SK-N-SH treated with all-trans-retinoic acid at 6 μM for 48 hours (cell line): Measurements from ENCODE around the gene ALDH3B2.

Experiments used
- ATAC-seq: fragments of 200-7000 bp; cut with Tn5 transposase; 3 replicates; pipeline ENCODE4 v1.9.1; 2020; ENCODE audit warnings: mild to moderate bottlenecking, moderate library complexity
- ARNTL ChIP-seq: fragments of 450-650 bp; formaldehyde crosslinking; IDR thresholded peaks from 2 replicates; pipeline ENCODE4 v1.5.0; 2020; ENCODE audit warnings: low read depth, mild to moderate bottlenecking, moderate library complexity, borderline replicate concordance
- BACH2 ChIP-seq: fragments of 250-450 bp; sonication (Bioruptor Pico); IDR thresholded peaks from 2 replicates; pipeline ENCODE4 v1.9.0; 2021; ENCODE audit warnings: mild to moderate bottlenecking, borderline replicate concordance
- CSDC2 ChIP-seq: fragments of 250-450 bp; sonication (Bioruptor Pico); IDR thresholded peaks from 2 replicates; pipeline ENCODE4 v1.5.0; 2020; ENCODE audit warnings: mild to moderate bottlenecking, moderate library complexity
- GLIS3 ChIP-seq: fragments of 250-450 bp; sonication (Bioruptor Pico); IDR thresholded peaks from 2 replicates; pipeline ENCODE4 v1.5.0; 2020; ENCODE audit warnings: mild to moderate bottlenecking, moderate library complexity
- ISL1 ChIP-seq: fragments of 250-450 bp; sonication (Bioruptor Pico); IDR thresholded peaks from 2 replicates; pipeline ENCODE4 v2.1.2; 2022; ENCODE audit warnings: mild to moderate bottlenecking, moderate library complexity
- OSR1 ChIP-seq: fragments of 250-450 bp; sonication (Bioruptor Pico); IDR thresholded peaks from 2 replicates; pipeline ENCODE4 v1.8.0; 2022; ENCODE audit warnings: moderate library complexity, mild to moderate bottlenecking, inconsistent platforms
- PPARA ChIP-seq: fragments of 250-450 bp; sonication (Bioruptor Pico); IDR thresholded peaks from 2 replicates; pipeline ENCODE4 v1.5.0; 2020; ENCODE audit warnings: mild to moderate bottlenecking, borderline replicate concordance
- RARB ChIP-seq: fragments of 250-450 bp; sonication (Bioruptor Pico); IDR thresholded peaks from 2 replicates; pipeline ENCODE4 v1.8.0; 2021; ENCODE audit warnings: mild to moderate bottlenecking, moderate library complexity
- SNAI2 ChIP-seq: fragments of 250-450 bp; sonication (Bioruptor Pico); IDR thresholded peaks from 2 replicates; pipeline ENCODE4 v1.5.0; 2020; ENCODE audit warnings: mild to moderate bottlenecking, moderate library complexity
- TCF4 ChIP-seq: fragments of 250-450 bp; sonication (Bioruptor Pico); IDR thresholded peaks from 2 replicates; pipeline ENCODE4 v1.8.0; 2021; ENCODE audit warnings: mild to moderate bottlenecking, moderate library complexity, borderline replicate concordance
- TOX ChIP-seq: fragments of 250-450 bp; sonication (Bioruptor Pico); IDR thresholded peaks from 2 replicates; pipeline ENCODE4 v1.8.0; 2021; ENCODE audit warnings: mild to moderate bottlenecking, moderate library complexity, borderline replicate concordance
- ZC3H10 ChIP-seq: fragments of 250-450 bp; sonication (Bioruptor Pico); IDR thresholded peaks from 2 replicates; pipeline ENCODE4 v1.5.1; 2021; ENCODE audit warnings: mild to moderate bottlenecking, moderate library complexity
- ZFP30 ChIP-seq: fragments of 450-650 bp; formaldehyde crosslinking; IDR thresholded peaks from 2 replicates; pipeline ENCODE4 v1.5.0; 2022; ENCODE audit warnings: mild to moderate bottlenecking, moderate library complexity
- ZNF565 ChIP-seq: fragments of 450-650 bp; formaldehyde crosslinking; conservative IDR thresholded peaks from 2 replicates; pipeline ENCODE4 v1.5.0; 2020; ENCODE audit warnings: low read depth, mild to moderate bottlenecking, moderate library complexity
- ZNF70 ChIP-seq: fragments of 450-650 bp; formaldehyde crosslinking; IDR thresholded peaks from 2 replicates; pipeline ENCODE4 v1.5.0; 2020; ENCODE audit warnings: mild to moderate bottlenecking, moderate library complexity
- ZNF8 ChIP-seq: fragments of 450-650 bp; formaldehyde crosslinking; IDR thresholded peaks from 2 replicates; pipeline ENCODE4 v1.5.0; 2020; ENCODE audit warnings: mild to moderate bottlenecking, moderate library complexity
- TF ChIP-seq, protein P1 (sequence below): fragments of 250-450 bp; sonication (Bioruptor Pico); IDR thresholded peaks from 2 replicates; pipeline ENCODE4 v1.8.0; 2020; ENCODE audit warnings: mild to moderate bottlenecking, moderate library complexity, borderline replicate concordance
- TF ChIP-seq, protein P2 (sequence below): fragments of 250-450 bp; sonication (Bioruptor Pico); IDR thresholded peaks from 2 replicates; pipeline ENCODE4 v1.8.0; 2021; ENCODE audit warnings: low read depth, mild to moderate bottlenecking, moderate library complexity, borderline replicate concordance
- TF ChIP-seq, protein P3 (sequence below): fragments of 250-450 bp; sonication (Bioruptor Pico); IDR thresholded peaks from 2 replicates; pipeline ENCODE4 v1.5.1; 2021; ENCODE audit warnings: mild to moderate bottlenecking, moderate library complexity
- TF ChIP-seq, protein P4 (sequence below): fragments of 250-450 bp; sonication (Bioruptor Pico); IDR thresholded peaks from 2 replicates; pipeline ENCODE4 v1.5.0; 2020; ENCODE audit warnings: mild to moderate bottlenecking, moderate library complexity
- TF ChIP-seq, protein P5 (sequence below): fragments of 250-450 bp; sonication (Bioruptor Pico); IDR thresholded peaks from 2 replicates; pipeline ENCODE4 v1.5.1; 2020; ENCODE audit warnings: low read depth, mild to moderate bottlenecking, moderate library complexity

ALDH3B2 gene

DNA sequence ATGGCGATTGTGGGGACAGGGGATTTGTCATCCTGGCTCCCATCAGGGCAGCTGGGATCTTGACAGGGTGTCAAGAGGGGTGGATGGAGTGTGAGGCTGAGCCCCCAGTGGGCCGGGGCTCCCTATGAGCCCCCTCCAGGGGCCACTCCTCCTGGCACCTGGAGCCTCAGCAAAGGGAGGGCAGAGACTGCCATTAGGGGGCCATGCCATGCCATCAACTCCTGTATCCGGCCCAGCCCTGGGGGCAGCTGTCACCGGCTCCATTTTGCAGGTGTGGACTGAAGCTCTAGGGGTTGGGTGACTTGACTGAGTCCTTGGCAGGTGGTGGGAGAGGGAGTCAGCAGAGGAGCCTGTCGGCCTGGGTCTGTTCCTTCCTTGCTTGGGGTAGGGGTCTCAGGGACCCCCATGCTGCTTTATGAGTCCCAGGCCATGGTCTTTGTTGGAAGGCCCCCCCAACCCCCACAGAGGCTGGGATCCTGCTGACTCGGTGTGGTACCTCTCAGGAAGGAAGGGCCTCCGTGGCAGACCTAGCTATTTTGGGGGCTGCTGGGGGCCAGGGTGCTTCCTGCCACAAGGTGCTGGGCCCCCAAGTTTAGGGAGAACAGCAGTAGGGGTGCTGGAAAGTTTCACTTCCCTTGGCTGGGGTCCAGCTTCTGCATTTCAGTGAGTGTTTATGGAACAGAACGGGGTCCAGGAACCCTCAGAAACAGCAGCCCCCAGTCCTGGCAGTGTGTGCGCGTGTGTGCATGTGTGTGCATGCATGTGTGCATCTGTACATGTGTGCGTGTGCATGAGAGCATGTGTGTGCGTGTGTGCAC lies 25.4 kb downstream of the ALDH3B2 start:
- TF ChIP-seq ZNF70 (CRISPR knock-in tag) (no peak), ARNTL (CRISPR knock-in tag) (no peak), ZNF565 (CRISPR knock-in tag) (no peak), GLIS3 (CRISPR knock-in tag) (no peak), ISL1 (CRISPR knock-in tag) (no peak), ZFP30 (CRISPR knock-in tag) (no peak), ZNF8 (no peak), BACH2 (CRISPR knock-in tag) (no peak), RARB (CRISPR knock-in tag) (no peak), PPARA (CRISPR knock-in tag) (no peak), SNAI2 (no peak), TOX (no peak), OSR1 (CRISPR knock-in tag) (no peak), ZC3H10 (CRISPR knock-in tag) (no peak)
- TF ChIP-seq, protein P1, sequence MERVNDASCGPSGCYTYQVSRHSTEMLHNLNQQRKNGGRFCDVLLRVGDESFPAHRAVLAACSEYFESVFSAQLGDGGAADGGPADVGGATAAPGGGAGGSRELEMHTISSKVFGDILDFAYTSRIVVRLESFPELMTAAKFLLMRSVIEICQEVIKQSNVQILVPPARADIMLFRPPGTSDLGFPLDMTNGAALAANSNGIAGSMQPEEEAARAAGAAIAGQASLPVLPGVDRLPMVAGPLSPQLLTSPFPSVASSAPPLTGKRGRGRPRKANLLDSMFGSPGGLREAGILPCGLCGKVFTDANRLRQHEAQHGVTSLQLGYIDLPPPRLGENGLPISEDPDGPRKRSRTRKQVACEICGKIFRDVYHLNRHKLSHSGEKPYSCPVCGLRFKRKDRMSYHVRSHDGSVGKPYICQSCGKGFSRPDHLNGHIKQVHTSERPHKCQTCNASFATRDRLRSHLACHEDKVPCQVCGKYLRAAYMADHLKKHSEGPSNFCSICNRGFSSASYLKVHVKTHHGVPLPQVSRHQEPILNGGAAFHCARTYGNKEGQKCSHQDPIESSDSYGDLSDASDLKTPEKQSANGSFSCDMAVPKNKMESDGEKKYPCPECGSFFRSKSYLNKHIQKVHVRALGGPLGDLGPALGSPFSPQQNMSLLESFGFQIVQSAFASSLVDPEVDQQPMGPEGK (CRISPR knock-in tag), result no peak
- no peak for ATAC-seq

DNA sequence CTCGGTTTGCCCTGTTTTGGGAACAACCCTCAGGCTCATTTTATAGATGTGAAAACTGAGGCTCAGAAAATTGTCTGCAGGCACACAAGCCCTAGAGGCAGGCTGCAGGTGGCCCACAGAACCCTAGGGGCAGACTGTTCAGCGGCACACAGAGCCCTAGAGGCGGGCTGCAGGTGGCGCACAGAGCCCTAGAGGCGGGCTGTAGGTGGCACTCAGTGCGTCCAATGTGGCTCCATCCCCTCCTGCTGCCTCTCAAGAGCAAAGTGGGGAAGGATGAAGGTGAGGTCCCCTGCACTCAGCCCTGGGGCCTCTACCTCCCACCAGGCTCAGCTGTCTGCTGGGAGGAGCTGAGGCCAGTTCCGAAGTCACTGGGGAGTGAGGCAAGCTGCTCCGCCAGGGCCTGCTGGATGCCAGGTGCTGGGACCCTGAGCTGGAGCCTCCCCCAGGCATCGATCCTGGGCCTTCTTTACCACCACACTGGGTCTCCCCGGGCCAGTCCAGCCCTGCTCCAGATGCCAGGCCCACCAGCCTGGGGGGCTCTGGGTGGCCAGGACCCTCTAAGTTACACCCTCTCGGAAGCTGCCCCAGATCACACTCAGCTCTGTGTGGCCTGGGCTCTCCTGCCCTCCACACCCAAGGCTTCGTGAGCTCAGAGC lies 26.2 kb downstream of the ALDH3B2 start:
- peak; percentile 76 for ATAC-seq
- TF ChIP-seq TOX, result no peak
- TF ChIP-seq ZNF8, result no peak
- no peak for TF ChIP-seq OSR1 (CRISPR knock-in tag)
- TF ChIP-seq PPARA (CRISPR knock-in tag), result no peak
- no peak for TF ChIP-seq ISL1 (CRISPR knock-in tag)
- TF ChIP-seq ZC3H10 (CRISPR knock-in tag), result no peak
- TF ChIP-seq TCF4 (CRISPR knock-in tag), result no peak
- TF ChIP-seq, protein P2, sequence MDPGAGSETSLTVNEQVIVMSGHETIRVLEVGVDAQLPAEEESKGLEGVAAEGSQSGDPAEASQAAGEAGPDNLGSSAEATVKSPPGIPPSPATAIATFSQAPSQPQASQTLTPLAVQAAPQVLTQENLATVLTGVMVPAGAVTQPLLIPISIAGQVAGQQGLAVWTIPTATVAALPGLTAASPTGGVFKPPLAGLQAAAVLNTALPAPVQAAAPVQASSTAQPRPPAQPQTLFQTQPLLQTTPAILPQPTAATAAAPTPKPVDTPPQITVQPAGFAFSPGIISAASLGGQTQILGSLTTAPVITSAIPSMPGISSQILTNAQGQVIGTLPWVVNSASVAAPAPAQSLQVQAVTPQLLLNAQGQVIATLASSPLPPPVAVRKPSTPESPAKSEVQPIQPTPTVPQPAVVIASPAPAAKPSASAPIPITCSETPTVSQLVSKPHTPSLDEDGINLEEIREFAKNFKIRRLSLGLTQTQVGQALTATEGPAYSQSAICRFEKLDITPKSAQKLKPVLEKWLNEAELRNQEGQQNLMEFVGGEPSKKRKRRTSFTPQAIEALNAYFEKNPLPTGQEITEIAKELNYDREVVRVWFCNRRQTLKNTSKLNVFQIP (CRISPR knock-in tag), result no peak
- no peak for TF ChIP-seq ZNF565 (CRISPR knock-in tag)
- TF ChIP-seq ZFP30 (CRISPR knock-in tag), result no peak
- TF ChIP-seq, all 23 proteins: peak for 0

DNA sequence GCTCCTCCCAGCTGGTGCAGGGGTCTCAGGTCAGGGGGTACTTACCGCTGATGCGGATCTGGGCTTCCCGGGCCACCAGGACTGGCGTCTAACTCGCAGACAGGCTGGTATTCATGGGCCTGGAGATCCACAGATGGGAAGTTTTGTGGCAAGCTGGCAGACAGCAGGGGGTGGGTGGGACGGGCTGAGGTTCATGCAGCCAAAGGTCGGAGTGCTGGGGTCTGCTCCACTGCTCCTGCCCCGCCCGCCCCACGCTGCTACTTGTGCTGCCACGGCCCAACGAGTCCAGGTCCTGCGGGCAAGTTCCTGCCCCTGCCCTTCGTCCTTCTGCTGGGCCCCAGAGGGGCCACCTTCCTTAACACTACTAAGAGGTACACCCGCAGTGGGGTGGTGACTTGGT lies 27.0 kb downstream of the ALDH3B2 start:
- no peak for TF ChIP-seq PPARA (CRISPR knock-in tag)
- TF ChIP-seq GLIS3 (CRISPR knock-in tag), result no peak
- no peak for TF ChIP-seq CSDC2
- no peak for TF ChIP-seq ZNF8

DNA sequence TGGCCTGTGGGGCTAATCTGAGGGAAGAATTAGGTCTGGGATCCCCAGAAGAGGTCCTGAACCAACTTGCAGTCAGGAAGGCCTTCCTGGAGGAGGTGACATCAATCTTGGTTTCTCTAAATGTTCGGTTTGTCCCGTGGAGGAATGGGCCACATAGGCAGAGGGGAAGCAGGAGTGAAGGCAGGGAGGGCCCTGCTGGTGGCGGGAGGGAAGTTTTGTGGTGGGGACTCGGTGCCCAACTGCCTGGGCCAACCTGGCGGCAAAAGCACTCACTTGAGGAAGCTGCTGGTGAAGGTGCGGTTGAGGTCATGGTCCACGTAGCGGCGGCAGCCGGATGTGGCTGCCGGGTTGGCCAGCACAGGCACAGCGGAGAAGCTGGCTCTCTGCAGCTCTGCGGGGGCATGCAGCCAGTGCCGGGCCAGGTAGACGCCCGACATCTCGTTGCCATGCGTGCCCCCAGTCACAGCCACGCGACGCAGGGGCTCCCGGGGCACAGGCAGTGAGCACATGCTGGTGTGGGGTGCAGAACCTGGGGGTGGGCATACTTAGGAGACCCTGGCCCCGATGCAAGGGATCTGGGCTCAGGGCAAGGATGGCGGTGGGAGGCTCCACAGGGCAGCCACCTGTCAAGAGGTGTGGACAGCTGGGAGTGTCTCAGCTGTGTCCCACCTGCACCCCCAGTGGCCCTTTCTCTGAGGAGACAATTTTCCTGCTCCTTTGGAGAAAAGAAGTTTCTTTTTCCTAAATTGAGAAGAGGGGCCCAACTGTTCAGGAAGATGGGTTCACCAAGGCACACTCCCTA lies 27.7 kb downstream of the ALDH3B2 start:
- no peak for ATAC-seq
- no peak for TF ChIP-seq ZNF70 (CRISPR knock-in tag)

More for the DNA sequence above, 27.0 kb downstream of the ALDH3B2 start:
- ATAC-seq, result no peak

DNA sequence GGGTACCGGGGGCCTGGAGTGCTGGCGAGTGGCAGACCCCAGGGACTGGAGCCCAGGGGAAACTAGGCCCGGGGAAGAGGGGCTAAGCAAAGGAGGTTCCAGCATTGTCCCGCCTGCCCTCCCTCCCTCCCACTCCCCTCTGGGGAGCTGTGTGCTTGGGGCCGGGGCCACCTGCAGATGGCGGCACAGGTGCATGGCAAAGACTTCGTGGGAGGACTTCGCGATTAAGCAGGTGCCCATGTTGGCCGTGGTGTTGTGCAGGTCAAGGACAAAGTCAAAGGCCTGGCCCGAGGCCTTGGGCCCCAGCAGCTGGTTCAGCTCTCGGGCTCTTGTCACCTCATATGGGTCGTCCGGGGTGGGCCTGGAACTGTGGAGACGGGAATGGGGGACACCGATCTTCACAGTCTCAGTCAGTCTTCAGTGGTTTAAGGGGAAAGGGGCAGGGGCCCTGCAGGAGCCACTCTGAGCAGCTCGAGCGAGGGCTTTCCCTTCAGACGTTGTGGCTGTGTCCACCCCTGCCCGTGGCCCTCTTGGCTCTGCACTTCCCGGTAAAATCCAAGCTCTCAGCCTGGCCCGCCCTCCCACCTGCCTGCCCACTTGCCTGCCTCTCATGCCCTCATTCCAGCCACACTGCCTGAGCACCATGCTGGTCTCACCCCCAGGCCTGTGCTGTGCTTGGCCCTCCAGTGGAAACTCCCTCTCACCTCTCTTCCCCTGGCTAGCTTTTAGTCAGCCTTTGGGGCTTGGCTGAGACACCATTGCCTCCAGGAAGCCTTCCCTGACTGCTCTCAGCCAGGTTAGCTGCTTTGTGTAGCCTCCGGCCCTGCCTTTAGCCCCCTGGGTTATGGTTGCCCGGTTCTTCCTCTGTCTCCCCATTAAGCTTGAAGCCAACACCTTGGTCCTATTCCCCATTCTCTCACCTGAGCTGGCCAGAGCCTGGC lies 28.6 kb downstream of the ALDH3B2 start:
- ATAC-seq, result no peak
- TF ChIP-seq, protein P3, sequence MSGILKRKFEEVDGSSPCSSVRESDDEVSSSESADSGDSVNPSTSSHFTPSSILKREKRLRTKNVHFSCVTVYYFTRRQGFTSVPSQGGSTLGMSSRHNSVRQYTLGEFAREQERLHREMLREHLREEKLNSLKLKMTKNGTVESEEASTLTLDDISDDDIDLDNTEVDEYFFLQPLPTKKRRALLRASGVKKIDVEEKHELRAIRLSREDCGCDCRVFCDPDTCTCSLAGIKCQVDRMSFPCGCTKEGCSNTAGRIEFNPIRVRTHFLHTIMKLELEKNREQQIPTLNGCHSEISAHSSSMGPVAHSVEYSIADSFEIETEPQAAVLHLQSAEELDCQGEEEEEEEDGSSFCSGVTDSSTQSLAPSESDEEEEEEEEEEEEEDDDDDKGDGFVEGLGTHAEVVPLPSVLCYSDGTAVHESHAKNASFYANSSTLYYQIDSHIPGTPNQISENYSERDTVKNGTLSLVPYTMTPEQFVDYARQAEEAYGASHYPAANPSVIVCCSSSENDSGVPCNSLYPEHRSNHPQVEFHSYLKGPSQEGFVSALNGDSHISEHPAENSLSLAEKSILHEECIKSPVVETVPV (CRISPR knock-in tag), result no peak
- TF ChIP-seq ZNF70 (CRISPR knock-in tag), result no peak
- TF ChIP-seq, protein P4, sequence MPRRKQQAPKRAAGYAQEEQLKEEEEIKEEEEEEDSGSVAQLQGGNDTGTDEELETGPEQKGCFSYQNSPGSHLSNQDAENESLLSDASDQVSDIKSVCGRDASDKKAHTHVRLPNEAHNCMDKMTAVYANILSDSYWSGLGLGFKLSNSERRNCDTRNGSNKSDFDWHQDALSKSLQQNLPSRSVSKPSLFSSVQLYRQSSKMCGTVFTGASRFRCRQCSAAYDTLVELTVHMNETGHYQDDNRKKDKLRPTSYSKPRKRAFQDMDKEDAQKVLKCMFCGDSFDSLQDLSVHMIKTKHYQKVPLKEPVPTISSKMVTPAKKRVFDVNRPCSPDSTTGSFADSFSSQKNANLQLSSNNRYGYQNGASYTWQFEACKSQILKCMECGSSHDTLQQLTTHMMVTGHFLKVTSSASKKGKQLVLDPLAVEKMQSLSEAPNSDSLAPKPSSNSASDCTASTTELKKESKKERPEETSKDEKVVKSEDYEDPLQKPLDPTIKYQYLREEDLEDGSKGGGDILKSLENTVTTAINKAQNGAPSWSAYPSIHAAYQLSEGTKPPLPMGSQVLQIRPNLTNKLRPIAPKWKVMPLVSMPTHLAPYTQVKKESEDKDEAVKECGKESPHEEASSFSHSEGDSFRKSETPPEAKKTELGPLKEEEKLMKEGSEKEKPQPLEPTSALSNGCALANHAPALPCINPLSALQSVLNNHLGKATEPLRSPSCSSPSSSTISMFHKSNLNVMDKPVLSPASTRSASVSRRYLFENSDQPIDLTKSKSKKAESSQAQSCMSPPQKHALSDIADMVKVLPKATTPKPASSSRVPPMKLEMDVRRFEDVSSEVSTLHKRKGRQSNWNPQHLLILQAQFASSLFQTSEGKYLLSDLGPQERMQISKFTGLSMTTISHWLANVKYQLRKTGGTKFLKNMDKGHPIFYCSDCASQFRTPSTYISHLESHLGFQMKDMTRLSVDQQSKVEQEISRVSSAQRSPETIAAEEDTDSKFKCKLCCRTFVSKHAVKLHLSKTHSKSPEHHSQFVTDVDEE (CRISPR knock-in tag), result no peak
- TF ChIP-seq ZC3H10 (CRISPR knock-in tag), result no peak
- TF ChIP-seq ARNTL (CRISPR knock-in tag), result no peak
- TF ChIP-seq OSR1 (CRISPR knock-in tag), result no peak
- TF ChIP-seq, protein P5, sequence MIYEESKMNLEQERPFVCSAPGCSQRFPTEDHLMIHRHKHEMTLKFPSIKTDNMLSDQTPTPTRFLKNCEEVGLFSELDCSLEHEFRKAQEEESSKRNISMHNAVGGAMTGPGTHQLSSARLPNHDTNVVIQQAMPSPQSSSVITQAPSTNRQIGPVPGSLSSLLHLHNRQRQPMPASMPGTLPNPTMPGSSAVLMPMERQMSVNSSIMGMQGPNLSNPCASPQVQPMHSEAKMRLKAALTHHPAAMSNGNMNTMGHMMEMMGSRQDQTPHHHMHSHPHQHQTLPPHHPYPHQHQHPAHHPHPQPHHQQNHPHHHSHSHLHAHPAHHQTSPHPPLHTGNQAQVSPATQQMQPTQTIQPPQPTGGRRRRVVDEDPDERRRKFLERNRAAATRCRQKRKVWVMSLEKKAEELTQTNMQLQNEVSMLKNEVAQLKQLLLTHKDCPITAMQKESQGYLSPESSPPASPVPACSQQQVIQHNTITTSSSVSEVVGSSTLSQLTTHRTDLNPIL, result no peak
- no peak for TF ChIP-seq RARB (CRISPR knock-in tag)
